GM19043 (cell line): ENCODE measurements around the gene SDCCAG8.

Source experiments
- ATAC-seq: cut with Tn5 transposase; IDR thresholded peaks from one replicate; pipeline ENCODE4 v1.9.1; 2021; ENCODE audit warnings: low read depth; ENCODE audit not compliant: unreplicated experiment

The SDCCAG8 gene

GRCh38 chr1:243253926-243254232 lies 2.0 kb upstream of the SDCCAG8 start:
- no peak for ATAC-seq

- ATAC-seq, result peak; percentile 16
Observed at GRCh38 chr1:243254233-243254926, 1.5 kb upstream of the SDCCAG8 start.

- ATAC-seq, result peak; percentile 43
Observed at GRCh38 chr1:243254927-243255790, 682 bp upstream of the SDCCAG8 start, which contains the start of gene CEP170. Gene CEP170, minus strand, starts transcription at chr1:243255281. Its CDS starts 30,001 bp downstream, at chr1:243225280.

GRCh38 chr1:243256590-243256989 lies 749 bp downstream of the SDCCAG8 start:
- no peak for ATAC-seq

- no peak for ATAC-seq
Observed at GRCh38 chr1:243257189-243257588, 1.3 kb downstream of the SDCCAG8 start.

- ATAC-seq, result no peak
Observed at GRCh38 chr1:243258731-243259130, 2.9 kb downstream of the SDCCAG8 start.

- no peak for ATAC-seq
Observed at GRCh38 chr1:243260221-243260880, 4.5 kb downstream of the SDCCAG8 start.

GRCh38 chr1:243261390-243261789 lies 5.5 kb downstream of the SDCCAG8 start:
- ATAC-seq, result no peak

GRCh38 chr1:243264717-243265116 lies 8.9 kb downstream of the SDCCAG8 start:
- no peak for ATAC-seq

- no peak for ATAC-seq
Observed at GRCh38 chr1:243266231-243266630, 10.4 kb downstream of the SDCCAG8 start.

- ATAC-seq, result no peak
Observed at GRCh38 chr1:243267471-243267880, 11.6 kb downstream of the SDCCAG8 start.

GRCh38 chr1:243267914-243268653 lies 12.2 kb downstream of the SDCCAG8 start:
- no peak for ATAC-seq

- ATAC-seq, result no peak
Observed at GRCh38 chr1:243268751-243269460, 13.1 kb downstream of the SDCCAG8 start.

GRCh38 chr1:243269461-243269801 lies 13.6 kb downstream of the SDCCAG8 start:
- ATAC-seq, result peak; percentile 72

- ATAC-seq, result no peak
Observed at GRCh38 chr1:243270097-243270864, 14.4 kb downstream of the SDCCAG8 start.

- ATAC-seq, result no peak
Observed at GRCh38 chr1:243271996-243272395, 16.2 kb downstream of the SDCCAG8 start.

GRCh38 chr1:243272401-243272800 lies 16.6 kb downstream of the SDCCAG8 start:
- ATAC-seq, result no peak

GRCh38 chr1:243273506-243273905 lies 17.7 kb downstream of the SDCCAG8 start:
- no peak for ATAC-seq

GRCh38 chr1:243273945-243274344 lies 18.1 kb downstream of the SDCCAG8 start:
- ATAC-seq, result no peak
